ENCODE data around the gene P2RX1.

- TF ChIP-seq CTCF (IDR thresholded peaks at IDR 0.05) (no peak), POLR2A (IDR thresholded peaks at IDR 0.05) (no peak)
Measured at GRCh38 chr17:3895354-3895753, 20.9 kb downstream of the P2RX1 start.
